NCI-H1436 treated with DMSO at 0.1 percent for 48 hours (cell line): Measurements from ENCODE around the gene TRMT2A.

Source experiments
- DNase-seq: peaks from one replicate; lab custom pipeline; 2025; lab: John Stamatoyannopoulos, UW

The TRMT2A gene

DNA sequence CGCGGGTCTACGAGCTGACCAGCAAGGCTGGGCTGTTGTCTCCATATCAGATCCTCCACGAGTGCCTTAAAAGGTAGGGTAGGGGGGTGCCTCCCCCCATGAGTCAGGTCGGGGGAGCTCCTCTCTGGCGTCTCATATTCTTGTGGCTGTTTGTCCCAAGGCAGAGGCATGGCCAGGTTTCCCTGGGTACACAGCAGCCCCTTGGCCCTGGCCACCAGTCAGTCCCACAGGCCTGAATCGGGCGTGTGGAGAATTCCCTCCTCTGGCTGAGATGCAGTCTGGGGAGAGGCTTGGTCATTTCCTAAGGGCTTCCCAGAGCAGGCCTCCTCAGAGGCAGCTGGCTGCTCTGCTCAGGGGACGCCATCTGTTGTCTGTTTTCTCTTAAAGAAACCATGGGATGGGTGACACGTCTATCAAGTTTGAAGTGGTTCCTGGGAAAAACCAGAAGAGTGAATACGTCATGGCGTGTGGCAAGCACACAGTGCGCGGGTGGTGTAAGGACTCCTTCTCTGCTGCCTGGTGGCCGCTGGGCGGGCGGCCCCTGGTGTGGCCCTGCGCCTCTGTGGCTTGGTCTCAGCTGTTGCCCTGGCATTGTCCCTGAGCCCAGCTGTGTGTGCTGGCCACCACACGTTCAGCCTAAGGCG lies 10.7 kb downstream of the TRMT2A start:
- no peak for DNase-seq

DNA sequence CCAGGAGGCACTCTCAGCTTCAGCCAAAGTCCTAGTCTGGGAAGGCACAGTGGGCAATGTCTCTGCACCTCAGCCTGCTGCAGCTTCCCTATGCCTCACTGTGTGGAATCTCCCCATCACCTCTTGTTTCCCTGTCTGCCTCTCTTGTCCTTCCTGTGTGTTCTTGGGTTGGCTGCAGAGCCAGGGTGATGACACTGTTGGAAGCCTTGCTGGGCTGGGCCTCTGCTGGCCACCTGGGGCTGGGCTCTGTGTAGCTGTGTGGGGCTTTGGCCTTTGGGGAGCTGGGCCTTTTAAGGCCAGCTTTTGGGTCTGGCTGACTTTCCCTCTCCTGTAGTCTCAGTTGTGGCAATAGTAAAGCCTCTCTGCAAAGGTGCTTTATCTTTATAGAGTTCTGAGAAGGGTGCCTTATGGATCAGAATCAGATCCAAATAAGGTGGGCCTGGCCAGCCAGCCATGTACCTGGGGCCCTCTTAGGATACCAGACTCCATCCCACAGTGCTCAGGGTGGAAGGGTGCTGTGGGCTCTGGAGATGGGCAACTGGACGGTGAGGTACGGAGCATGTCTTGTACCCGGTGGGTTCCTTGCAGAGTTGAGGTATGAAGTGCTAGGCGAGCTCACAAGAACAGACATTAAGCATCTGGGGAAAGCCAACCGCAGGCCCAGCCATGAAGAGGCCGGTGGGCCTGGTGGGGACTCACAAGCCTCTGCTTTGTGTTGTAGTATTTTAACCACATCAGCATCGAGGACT lies 11.4 kb downstream of the TRMT2A start:
- no peak for DNase-seq

DNA sequence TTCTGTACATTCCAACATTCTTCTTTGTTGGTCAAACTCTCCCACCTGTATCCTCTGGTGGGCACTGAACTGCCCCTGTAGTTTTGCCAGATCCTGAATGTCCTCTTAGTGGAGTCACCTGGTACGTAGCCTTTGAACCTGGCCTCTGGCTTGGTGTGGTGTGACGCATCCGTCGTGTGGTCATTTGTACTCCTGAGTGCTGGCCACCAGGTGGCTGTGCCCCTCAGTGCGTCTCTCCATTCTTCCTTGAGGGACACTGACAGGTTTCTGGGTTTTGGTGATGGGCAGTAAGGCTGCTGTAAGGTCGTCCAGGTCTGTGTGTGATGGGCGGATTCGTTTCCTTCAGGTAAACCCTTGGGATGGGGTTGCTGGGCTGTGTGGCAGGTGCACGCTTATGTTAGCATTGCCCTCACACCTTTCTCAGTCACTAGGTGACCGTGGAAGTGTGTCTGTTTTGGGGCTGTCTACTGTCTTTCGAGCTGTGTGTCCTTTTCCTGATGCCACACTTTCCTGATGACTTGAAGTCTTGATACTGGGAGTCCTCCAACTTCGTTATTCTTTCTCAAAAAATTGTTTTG lies 14.7 kb downstream of the TRMT2A start:
- no peak for DNase-seq

DNA sequence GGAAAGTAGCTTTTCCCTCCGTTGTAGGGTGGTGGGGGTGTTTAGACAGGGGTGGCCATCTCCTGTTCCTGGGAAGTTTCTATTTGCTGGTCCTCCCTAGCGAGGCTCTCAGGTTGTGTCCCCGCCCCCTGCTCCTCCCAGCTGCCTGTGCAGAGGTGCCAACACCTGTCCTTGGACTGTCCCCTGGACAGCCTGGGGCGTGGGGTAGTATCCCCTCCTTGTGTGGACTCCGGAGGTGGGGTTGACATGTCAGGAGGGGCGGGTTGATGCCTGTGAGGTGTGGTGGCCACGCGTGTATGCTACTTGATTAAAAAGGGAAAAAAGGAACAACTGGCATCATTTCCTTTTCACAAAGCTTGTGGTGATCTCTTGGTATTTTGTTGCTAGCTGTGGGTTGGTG lies 15.4 kb downstream of the TRMT2A start:
- DNase-seq, result no peak

DNA sequence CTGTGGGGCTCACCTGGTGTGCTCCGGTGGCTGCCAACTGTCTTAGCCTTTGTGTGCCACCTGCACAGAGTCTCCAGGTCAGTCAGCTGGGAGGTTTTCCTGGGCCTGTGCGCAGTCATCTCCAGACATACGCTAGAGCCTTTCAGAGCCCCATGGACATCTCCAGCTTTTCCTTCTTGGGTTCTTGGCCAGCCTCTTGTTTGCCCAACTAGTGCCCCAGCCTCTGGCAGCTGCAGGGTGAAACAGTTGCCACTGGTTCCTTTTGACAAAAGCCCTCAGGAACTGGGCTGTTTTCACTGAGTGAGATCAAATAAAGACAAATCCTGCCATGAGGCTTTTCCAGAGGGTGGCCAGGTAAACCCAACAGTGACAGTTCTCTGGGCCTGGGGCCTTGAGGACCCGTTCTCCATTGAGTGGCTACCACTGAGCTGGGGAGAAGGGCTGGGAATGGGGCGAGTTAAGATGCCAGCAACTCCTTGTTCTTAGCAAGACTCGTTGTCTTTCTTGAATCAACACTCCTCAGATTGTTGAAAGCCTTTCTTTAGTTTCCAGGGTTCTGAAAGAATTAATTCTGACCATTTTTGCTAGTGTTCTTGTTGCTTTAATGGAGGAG lies 17.8 kb downstream of the TRMT2A start:
- no peak for DNase-seq

DNA sequence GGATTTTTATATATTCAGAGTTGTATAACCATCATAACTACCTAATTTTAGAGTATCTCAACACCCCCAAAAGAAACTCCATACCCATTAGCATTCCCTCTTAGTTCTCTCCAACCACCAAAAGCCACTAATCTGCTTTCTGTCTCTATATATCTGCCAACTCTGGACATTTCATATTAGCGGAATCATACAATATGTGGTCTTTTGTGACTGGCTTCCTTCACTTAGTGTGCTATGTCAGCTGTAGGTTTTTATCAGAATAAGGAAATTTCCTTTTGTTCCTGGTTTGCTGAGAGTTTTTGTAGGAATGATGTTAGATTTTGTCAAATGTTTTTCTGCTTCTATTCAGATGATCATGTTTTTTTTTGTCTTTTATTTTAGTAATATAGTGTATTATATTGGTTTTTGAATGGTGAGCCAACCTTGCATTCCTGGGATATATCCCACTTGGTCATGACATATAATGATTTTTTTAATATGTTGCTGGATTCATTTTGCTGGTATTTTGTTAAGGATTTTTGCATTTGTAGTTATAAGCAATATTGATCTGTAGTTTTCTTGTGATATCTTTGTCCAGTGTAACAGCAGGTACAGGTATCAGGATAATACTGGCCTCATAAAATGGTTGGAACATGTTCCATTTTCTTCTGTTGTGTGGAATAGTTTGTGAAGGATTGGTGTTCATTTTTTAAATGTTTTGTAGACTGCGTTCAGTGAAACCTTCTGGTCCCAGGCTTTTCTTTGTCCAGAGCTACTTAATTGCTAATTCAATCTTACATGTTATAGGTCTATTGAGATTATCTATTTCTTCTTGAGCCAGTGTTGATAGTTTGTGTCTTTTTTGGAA lies 20.2 kb downstream of the TRMT2A start:
- no peak for DNase-seq

DNA sequence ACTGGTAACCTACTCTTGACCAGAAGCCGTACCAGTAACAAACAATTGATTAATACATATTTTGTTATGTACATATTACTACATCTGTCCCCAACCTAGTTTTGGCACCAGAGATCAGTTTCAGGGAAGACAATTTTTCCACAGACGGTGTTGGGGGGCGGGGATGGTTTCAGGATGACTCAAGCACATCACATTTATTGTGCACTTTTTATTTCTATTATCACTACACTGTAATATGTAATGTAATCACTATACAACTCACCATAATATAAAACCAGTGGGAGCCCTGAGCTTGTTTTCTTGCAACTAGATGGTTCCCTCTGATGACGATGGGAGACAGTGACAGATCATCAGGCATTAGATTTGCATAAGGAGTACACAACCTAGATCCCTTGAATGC lies 21.5 kb downstream of the TRMT2A start:
- no peak for DNase-seq

DNA sequence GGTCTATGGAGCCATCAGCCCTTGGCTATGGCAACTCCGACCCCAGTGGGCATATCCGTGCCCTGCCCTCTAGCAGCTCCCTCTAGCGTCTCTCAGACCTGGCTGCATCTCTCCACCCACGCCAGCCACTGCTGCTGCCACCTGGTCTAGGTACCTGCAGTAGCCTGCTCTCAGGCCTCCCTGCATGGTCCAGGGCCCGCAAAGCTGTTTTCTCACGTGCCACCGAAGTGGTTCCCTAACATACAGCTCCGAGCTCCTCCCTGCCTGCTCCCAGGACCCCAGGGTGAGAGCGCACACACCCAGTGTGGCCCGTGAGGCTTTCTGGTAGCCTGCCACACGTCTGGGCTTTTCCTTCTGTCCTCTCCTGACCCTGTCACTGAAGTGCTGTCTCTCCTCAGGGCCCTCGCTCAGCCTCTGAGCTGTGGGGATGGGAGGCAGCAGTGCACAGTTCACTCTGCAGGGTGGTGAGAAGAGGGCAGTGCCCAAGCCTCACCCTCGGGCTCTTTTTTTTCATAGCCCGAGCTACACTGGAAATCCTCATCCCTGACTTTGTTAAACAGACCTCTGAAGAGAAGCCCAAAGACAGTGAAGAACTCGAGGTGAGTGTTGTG lies 22.7 kb downstream of the TRMT2A start:
- no peak for DNase-seq

DNA sequence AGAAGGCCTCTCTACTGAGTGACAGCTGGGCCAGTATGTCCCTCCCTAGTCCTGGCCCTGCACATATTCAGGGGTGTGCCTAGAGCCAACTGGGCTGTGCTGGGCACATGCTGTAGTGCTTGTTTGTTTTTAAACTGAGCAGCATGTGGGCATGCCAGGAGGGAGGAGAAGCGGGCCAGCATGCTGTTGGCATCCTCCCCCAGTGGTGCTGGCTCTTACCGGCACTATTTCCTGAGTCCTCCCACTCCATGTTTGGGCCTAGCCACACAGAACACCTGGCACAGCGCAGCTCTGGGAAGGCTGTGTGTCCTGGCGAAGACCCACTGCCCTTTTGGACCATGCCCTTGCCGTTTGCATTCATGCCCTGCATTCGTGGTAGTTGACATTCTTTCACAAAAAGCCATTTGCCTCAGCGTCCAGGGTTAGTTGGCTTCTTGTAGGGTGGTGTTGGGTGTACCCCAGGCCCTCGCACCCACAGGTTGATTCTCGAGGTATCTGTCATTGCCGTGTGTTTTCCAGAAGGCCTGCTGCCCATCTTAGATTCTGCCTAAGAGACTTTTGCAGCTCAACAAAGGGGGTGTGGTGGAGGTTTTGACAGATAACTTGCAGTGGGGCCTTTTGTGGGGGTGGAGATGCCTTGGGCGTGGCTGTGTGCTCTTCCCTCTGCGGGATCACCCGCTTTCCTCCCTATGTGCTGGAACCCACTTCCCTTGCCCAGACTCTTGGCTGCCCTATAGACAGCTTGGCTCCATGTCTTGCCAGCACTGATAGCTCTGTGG lies 23.4 kb downstream of the TRMT2A start:
- no peak for DNase-seq

DNA sequence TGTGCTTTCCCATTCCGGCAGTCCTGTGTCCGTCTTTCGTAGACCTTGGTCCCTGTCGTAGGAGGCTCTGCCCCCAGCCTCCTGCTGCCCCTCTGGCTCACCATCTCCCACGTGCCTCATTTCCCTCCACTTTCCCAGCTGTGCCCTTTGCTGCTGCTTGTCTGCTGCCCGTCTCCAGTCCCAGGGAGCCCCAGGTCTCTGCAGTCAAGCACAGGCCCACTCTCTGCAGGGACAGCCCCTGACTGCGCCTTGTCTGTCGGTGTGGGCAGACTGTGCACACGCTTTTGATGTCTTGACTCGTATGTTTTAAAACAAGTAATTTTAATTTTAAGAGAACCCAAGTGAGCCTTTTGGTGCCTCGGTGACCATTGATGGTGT lies 24.6 kb downstream of the TRMT2A start:
- no peak for DNase-seq

DNA sequence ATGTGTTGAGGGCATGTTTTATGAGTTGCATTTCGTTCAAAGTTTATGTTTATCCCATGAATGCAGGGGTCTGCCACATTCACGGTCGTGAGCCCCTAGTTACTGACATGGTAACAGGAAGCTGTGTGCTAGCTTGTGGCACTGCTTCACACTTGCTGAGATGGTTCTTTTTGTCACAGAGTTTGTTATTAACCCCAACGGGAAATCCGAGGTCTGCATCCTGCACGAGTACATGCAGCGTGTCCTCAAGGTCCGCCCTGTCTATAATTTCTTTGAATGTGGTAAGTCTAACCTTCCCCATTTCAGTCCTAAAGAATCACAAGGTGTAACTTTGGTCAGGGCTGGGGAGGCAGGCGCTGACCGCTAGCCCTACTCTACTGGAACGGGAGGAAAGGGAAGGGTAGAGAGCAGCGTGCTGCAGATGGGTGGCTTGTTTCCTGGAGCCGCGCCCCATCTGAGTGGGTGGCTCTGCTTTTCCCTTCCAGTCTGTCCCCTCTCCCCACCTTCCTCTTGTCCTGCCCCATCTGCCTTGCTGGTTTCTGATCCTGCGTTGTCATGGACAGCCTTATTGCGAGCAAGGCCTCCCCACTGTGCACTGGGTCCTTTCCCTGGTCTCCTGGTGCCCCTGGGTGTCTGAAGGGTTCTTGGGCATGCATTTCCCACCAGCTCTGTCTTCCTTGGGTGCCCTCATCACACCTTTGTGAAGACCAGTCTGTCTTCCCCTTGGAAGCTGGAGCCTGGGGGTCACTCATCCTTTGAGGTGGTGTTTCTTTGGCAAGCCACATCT lies 25.1 kb downstream of the TRMT2A start:
- DNase-seq, result no peak

DNA sequence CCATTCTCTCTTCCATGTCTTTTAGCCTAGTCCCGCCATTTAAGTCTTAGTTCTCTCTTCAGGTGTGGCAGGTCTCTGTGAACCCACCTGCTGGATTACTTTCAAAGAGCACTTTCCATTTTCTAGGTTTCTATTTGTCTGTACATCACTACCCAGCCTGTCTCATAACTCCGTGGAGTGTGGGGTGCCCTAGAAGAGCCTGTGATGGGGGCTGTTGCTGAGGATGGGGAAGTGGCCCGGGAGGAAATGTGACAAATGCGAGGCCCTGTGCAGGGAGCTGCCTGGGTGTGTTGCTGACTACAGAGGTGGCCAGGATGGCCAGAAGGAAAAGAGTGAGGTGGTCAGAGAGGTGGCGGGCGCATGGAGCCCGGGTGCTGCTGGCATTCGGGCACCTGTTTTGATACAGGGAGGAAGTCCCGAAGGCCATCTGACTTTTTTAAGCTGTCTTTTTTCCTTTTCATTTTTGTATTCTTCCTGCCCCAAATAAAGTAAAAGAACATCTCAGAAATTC lies 26.2 kb downstream of the TRMT2A start:
- no peak for DNase-seq

DNA sequence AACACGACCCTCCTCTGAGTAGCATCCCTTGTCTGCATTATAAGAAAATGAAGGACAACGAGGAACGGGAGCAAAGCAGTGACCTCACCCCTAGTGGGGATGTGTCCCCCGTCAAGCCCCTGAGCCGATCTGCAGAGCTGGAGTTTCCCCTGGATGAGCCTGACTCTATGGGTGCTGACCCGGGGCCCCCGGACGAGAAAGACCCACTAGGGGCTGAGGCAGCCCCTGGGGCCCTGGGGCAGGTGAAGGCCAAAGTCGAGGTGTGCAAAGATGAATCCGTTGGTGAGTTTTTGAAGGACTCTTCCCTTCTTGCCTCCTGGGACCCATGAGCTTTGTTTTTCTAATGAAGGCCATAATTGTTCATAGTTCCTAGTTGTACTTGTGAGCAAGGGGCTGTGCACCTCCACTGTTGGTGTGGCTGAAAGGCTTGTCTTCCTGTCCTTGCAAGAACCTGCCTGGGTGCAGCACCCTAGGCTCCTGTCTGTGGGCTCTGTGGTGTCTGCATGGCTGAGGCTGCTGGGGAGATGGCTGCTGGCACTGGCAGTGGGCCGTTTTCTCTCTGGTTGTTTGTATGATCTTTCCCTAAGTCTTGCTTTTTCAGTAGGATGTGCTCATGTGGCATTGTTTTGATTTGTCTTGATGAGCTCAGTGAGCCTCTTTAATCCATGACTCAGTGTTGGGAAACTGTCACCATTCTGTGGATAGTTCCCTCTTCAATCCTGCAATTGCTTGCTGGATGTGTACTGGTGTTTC lies 26.9 kb downstream of the TRMT2A start:
- no peak for DNase-seq

DNA sequence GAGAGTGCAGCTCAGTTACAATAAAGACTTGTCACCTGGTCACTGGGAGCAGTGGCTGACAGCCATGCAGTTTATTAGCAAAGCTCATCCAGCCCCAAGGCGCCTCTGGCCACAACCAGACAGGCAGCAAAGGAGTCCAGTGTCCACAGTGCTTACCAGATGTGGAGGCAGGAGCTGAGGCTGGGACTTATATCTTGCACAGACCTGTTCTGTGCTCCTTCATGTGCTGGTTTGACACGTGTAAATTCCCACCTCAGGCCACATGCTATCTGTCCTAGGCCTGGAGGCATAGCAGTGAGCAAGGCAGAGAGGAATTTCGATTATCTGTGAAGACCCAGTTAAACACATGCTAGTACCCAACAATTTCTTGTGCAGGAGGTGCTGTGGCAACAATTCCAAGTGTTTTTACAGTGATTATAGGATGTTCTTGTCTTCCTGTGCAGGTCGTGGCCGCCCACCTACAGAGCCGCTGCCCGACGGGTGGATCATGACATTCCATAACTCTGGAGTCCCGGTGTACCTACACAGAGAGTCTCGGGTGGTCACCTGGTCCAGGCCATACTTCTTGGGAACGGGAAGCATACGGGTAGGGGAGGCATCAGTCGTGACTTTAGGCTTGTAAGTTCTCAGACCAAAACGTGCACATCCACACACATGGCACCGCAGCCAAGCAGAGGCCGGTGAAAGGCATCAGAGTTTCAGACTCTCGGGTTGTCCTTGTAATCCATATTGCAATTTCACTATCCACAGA lies 27.6 kb downstream of the TRMT2A start:
- DNase-seq, result no peak

DNA sequence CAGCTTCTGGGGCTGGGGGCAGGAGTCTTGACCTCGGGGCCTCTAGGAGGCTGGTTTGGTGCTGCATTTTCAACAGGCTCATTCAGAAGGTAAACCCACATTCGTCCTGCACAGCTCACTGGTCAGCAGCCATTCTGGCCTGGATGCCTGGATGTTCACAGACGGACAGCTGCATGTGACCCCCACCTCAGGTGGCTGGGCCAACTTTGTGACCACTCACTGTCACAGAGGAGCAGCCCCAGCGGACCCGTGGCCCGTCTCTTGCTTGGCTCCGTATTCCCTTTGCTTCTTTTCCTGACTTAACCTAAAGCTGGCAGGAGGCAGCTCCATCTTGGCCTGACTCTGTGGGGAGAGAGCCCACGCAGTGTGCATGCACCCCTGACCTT lies 28.8 kb downstream of the TRMT2A start:
- DNase-seq, result no peak

DNA sequence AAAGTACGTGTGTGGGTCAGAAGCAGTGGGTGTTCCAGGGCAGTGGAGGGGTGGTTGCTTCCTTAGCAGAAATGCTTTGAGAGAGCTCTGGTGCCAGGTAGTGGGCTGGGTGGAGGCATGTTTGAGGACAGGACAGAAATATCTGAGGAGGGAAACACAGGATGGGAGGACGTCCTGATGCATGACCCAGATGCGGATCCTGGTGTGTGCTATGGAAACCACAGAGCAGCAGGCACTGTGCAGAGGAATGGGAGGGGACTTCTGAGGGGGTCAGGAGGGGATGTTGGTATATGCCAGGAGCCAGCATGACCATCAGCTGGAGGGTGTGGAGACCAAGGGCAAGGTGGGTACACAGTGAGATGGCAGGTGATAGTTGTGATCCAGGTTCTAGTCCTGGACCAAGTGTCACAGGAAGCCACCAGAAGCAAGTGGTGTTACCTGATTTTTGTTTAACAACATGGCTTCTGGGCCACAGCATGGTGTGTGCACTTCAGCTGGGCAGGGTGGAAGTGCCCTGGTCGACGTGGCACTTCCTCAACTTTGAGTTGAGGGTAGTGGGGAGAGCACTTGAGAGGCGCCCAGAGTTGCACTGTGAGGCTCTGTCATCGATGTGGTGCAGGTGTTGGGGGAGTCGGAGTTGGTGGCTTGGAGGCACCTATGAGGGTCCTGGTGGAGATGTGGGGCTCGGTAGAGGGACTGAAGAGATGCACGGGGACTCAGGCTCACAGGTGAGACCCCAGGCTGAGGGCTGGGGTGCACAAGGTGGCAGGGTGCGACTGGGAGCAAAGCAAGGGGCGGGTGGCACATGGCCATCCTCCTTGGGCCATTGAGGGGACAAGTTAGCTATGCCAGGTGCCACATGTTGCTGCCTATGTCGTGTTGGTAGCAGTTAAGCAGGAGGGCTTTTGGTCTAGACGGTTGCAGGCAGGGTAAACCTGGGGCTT lies 29.4 kb downstream of the TRMT2A start:
- DNase-seq, result no peak

DNA sequence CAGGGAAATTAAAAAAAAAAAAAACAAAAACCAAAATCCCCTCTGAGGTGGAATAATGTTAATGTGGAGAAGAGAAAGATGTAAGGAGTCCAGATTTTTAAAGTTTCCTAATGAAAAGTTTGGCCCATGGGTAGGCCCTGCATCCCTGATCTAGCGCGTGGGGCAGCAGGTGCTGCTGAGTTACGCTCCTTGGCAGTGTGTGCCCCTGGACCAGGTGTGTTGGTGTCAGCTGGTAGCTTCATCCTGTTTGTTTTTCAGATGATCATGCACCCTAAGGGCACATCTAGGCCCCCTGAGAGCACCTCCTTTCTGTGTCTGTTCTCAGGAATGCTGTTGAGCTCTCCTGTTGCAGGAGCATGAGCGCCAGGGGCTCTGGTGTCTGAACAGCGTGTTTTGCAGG lies 30.3 kb downstream of the TRMT2A start:
- no peak for DNase-seq
